ENCODE measurements around the gene PDE6C. TPM values are rescaled to one million over a fixed set of nuclear protein-coding genes. Genes with fewer than 3 reads are reported as not detected.

The PDE6C gene
- polyA plus RNA-seq, 1 experiment = not detected

DNA sequence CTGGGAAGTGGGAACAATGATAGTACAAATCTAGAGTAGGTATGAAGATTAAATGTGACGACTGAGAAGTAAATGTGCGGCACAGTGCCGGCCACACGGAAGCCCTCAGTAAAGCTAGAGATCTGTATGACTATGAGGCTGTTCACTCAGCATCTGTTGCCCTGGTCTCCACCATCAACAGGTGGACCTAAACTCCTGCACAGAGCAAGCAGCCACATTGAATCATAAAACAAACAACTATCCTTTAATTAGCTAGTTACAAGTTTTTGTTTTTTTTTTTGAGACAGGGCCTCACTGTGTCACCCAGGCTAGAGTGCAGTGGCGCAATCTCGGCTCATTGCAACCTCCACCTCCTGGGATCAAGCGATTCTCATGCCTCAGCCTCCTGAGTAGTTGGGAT, 27.9 kb upstream of the PDE6C start:
- Histone ChIP-seq H3K9me3 (ENCODE audit: control insufficient read depth, insufficient read depth, low read length) (no peaks in the 10 kb centered on the region), H3K4me3 (ENCODE audit: low read depth, low read length) (no peak overlapping the region), H3K27me3 (ENCODE audit: control insufficient read depth, insufficient read depth, low read length) (peaks cover 7% of the 10 kb centered on the region), H3K27ac (ENCODE audit: low read depth, low read length) (no peak overlapping the region)
- DNase-seq (ENCODE audit: low read depth, low spot score) = no peak
- TF ChIP-seq, protein P1, sequence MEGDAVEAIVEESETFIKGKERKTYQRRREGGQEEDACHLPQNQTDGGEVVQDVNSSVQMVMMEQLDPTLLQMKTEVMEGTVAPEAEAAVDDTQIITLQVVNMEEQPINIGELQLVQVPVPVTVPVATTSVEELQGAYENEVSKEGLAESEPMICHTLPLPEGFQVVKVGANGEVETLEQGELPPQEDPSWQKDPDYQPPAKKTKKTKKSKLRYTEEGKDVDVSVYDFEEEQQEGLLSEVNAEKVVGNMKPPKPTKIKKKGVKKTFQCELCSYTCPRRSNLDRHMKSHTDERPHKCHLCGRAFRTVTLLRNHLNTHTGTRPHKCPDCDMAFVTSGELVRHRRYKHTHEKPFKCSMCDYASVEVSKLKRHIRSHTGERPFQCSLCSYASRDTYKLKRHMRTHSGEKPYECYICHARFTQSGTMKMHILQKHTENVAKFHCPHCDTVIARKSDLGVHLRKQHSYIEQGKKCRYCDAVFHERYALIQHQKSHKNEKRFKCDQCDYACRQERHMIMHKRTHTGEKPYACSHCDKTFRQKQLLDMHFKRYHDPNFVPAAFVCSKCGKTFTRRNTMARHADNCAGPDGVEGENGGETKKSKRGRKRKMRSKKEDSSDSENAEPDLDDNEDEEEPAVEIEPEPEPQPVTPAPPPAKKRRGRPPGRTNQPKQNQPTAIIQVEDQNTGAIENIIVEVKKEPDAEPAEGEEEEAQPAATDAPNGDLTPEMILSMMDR (IDR thresholded peaks at IDR 0.05; ENCODE audit: low read depth, low read length) = no peak
- POLR2A ChIA-PET = no interaction called here
- CTCF ChIA-PET = no interaction called here

DNA sequence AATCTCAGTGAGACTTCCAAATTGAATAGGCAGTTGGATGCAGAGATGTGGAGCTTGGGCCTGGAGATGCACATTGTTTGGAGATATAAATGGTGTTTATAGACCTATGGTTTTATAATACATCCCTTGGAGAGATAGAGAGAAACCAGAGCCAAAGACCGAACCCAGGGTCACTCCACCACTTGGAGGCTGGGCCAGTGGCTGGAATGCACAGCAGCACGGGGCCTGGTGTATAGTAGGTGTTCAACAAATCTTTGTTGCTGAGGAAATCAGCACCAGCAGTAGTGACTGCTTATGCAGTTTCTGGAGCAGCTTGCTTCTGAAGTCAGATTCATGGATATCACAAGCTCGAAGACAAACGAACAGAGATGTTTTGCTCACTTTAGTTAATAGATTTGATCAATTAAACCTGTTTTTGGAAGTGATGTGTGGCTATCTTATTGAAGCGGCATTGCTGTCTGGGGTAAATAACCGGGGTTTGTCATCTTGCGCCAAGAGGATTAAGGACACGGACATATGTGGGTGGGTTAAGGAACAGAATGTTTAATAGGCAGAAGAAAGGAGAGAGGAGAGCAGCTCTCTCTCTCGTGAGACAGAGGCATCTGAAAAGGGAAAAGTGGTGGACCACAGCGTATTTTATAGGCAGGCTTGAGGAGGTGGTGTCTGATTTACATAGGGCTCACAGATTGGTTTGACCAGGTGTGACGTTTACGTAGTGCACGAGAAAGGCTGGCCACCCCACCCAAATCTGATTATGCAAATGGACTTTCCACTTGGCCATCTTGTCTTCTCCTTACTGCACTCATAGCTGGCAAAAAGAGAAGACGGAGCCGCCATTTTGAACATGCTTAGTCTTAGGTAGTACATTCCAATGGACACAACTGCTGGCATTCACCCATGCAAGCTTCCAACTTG, 22.4 kb upstream of the PDE6C start:
- Histone ChIP-seq H3K27ac (ENCODE audit: low read depth, low read length) (no peak overlapping the region), H3K9me3 (ENCODE audit: control insufficient read depth, insufficient read depth, low read length) (no peaks in the 10 kb centered on the region), H3K27me3 (ENCODE audit: control insufficient read depth, insufficient read depth, low read length) (peaks cover 5% of the 10 kb centered on the region), H3K4me3 (ENCODE audit: low read depth, low read length) (no peak overlapping the region)
- CTCF ChIA-PET = no interaction called here
- DNase-seq (ENCODE audit: low read depth, low spot score) = no peak
- POLR2A ChIA-PET = no interaction called here
- TF ChIP-seq, protein P1 (IDR thresholded peaks at IDR 0.05; ENCODE audit: low read depth, low read length) = no peak

DNA sequence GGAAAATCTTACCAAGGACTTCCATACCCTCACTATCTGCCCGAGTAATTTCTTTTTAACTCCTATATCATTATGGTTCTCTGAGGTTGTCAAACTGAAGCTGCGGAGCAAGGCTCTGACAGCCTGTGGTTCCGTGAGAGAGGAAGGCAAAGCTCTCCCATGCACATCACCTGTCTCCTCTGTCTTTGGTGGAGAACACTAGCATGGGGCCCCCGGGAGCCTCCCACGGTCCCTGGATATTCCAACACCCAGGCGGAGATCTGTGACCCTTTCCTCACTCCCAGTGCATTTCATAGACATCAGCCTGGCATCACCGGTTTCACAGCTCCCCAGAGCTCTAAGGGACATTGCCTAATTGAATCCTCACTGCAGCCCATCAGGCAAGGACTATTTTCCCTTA, 21.7 kb upstream of the PDE6C start:
- H3K4me3 ChIP-seq (ENCODE audit: low read depth, low read length) = no peak overlapping the region
- no peak for DNase-seq (ENCODE audit: low read depth, low spot score)
- TF ChIP-seq, protein P1 (IDR thresholded peaks at IDR 0.05; ENCODE audit: low read depth, low read length) = no peak
- H3K27me3 ChIP-seq (ENCODE audit: control insufficient read depth, insufficient read depth, low read length) = peaks cover 7% of the 10 kb centered on the region
- no peak overlapping the region for H3K27ac ChIP-seq (ENCODE audit: low read depth, low read length)
- ChIA-PET CTCF (no interaction called here), POLR2A (no interaction called here)
- no peaks in the 10 kb centered on the region for H3K9me3 ChIP-seq (ENCODE audit: control insufficient read depth, insufficient read depth, low read length)

DNA sequence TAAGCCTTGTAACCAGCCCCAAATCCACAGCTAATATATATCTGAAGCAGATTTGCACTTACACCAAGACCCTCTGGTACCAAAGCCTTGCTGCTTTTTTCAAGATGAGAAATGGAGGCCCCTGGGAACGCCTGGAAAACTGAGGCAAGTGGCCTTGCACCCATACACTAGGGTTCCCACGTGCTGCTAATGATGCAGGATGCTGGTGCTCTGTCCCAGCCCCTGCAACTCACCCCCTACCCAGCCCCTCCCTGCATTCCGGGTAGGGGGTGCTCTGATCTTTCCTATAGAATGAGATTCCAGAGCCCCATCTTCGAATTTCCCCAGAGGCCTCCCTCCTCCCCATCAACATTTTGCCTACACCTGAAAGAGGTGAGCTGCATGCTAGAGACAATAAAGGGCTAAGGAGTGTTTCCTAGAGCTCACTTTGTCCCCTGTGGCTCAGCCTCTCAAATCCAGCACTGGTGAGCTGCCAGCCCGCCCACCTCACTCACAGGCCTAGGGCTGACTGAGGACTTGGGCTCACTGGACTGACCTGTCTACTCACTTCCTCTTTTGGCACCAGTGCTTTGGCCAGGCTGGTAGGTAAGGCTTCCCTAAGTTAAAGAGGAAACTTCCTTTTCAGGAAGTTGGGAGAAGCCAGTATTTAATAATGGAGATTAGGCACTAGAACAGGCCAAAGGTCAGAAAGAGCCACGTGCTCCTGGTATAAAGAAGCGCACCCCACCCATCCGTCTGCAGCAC, 21.1 kb upstream of the PDE6C start:
- no peak overlapping the region for H3K4me3 ChIP-seq (ENCODE audit: low read depth, low read length)
- ChIA-PET POLR2A (no interaction called here), CTCF (no interaction called here)
- TF ChIP-seq, protein P1 (IDR thresholded peaks at IDR 0.05; ENCODE audit: low read depth, low read length) = no peak
- DNase-seq (ENCODE audit: low read depth, low spot score) = no peak
- H3K27me3 ChIP-seq (ENCODE audit: control insufficient read depth, insufficient read depth, low read length) = peaks cover 9% of the 10 kb centered on the region
- H3K9me3 ChIP-seq (ENCODE audit: control insufficient read depth, insufficient read depth, low read length) = no peaks in the 10 kb centered on the region
- no peak overlapping the region for H3K27ac ChIP-seq (ENCODE audit: low read depth, low read length)

DNA sequence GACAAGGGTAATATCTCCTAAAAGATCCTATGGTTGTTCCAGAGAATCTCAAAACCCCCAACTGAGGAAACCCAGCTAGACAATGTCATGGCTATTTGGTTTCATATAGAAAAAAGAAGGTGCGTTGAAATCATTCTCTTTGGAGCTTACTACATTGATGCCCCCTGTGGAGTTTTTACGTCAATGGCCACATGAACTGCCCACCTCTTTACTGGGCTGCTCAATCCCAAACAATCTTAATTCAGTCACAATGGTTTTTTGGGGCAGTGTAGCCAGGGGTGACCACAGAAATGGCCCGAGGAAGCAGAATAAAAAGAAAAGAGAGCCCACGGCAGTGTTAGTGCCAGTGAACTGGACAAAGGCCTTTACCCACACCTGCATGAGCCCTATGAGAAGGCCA, 19.1 kb upstream of the PDE6C start:
- no peak for DNase-seq (ENCODE audit: low read depth, low spot score)
- ChIA-PET CTCF (no interaction called here), POLR2A (no interaction called here)
- H3K4me3 ChIP-seq (ENCODE audit: low read depth, low read length) = no peak overlapping the region
- TF ChIP-seq, protein P1 (IDR thresholded peaks at IDR 0.05; ENCODE audit: low read depth, low read length) = no peak
- H3K9me3 ChIP-seq (ENCODE audit: control insufficient read depth, insufficient read depth, low read length) = no peaks in the 10 kb centered on the region
- no peak overlapping the region for H3K27ac ChIP-seq (ENCODE audit: low read depth, low read length)
- H3K27me3 ChIP-seq (ENCODE audit: control insufficient read depth, insufficient read depth, low read length) = peaks cover 12% of the 10 kb centered on the region

Measured in AG04450 (cell line).